ENCODE measurements around the gene WDR55. TPM values are rescaled to one million over a fixed set of nuclear protein-coding genes. Genes with fewer than 3 reads are reported as not detected.
"Not testable (repeated sequence)": the region's sequence is repeated elsewhere in the genome, so short reads cannot be mapped to it uniquely, and the experiment has no call there.

The WDR55 gene
- total and polyA plus RNA-seq, 2 experiments from 2014 or later = 9.6 to 18.0 TPM

DNA sequence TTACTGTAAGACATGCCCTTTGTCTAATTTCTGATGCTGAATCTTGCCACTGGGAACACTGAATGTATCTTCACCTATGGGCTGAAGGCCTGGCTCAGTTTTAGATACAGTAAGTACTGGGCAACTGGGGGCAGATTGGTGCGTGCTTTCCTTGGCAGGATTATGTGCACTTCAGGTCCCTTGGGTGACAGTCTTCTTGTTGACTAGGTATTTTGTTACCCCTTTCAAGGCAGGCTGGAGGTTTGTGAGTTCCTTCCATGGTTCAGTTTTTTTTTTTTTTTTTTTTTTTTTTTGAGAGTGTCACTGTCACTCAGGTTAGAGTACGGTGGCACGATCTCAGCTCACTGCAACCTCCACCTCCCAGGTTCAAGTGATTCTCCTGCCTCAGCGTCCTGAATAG lies 43.1 kb downstream of the WDR55 start:
- Mint-ChIP-seq H3K36me3 (ENCODE audit: low read depth) (peaks cover 35% of the 10 kb centered on the region), H3K4me3 (no peak overlapping the region)

DNA sequence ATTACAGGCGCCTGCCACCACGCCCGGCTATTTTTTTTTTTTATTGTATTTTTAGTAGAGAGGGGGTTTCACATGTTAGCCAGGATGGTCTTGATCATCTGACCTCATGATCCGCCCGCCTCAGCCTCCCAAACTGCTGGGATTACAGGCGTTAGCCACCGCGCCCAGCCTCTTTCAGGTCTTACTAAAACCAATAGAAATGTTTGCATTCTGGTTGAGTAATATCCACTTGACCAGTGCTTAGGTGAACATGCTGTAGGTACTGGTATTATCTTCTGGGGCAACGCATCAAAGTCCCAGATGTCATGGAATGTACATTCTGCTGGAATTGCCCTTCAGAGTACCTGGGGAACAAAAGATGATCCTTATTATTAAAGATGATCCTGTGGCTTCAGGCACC lies 44.1 kb downstream of the WDR55 start:
- H3K4me3 Mint-ChIP-seq; H3K4me3 ChIP-seq; H3K27ac Mint-ChIP-seq; H3K27me3 ChIP-seq (ENCODE audit: insufficient read depth); H3K9me2 ChIP-seq (ENCODE audit: insufficient read depth); H3K79me2 ChIP-seq (replicated peaks; ENCODE audit: insufficient read depth); H4K20me1 ChIP-seq (replicated peaks; ENCODE audit: insufficient read depth); ATAC-seq; H3K27ac ChIP-seq (ENCODE audit: low read depth); H3K4me1 Mint-ChIP-seq; H3K4me1 ChIP-seq (ENCODE audit: insufficient read depth); H3F3A ChIP-seq (replicated peaks; ENCODE audit: low read depth); H3K9me3 Mint-ChIP-seq; H3K27me3 Mint-ChIP-seq (ENCODE audit: insufficient read depth, low read depth, poor library complexity); H3K4me2 ChIP-seq; DNase-seq (ENCODE audit: low spot score); H2AFZ ChIP-seq: not testable (repeated sequence)
- peaks cover 27% of the 10 kb centered on the region for H3K36me3 Mint-ChIP-seq (ENCODE audit: low read depth)
- H3K36me3 ChIP-seq (ENCODE audit: insufficient read depth) = peaks cover 21% of the 10 kb centered on the region

More for the DNA sequence above, 43.1 kb downstream of the WDR55 start:
- Histone ChIP-seq H3K4me1 (ENCODE audit: insufficient read depth) (no peaks in the 10 kb centered on the region), H3K27me3 (ENCODE audit: insufficient read depth) (no peaks in the 10 kb centered on the region), H3K79me2 (replicated peaks; ENCODE audit: insufficient read depth) (no peaks in the 10 kb centered on the region), H3F3A (replicated peaks; ENCODE audit: low read depth) (peaks cover 6% of the 10 kb centered on the region; the same call in 1 of the 2 replicates), H4K20me1 (replicated peaks; ENCODE audit: insufficient read depth) (no peaks in the 10 kb centered on the region), H3K9me2 (ENCODE audit: insufficient read depth) (no peaks in the 10 kb centered on the region), H3K36me3 (ENCODE audit: insufficient read depth) (peaks cover 21% of the 10 kb centered on the region), H3K27ac (ENCODE audit: low read depth) (no peak overlapping the region), H3K4me2 (no peak overlapping the region), H2AFZ (no peak overlapping the region), H3K4me3 (no peak overlapping the region)
- no peaks in the 10 kb centered on the region; the same call in 2 of the 3 replicates for H3K9me3 Mint-ChIP-seq
- ATAC-seq (no peak), DNase-seq (ENCODE audit: low spot score) (no peak)
- TF ChIP-seq, protein P1, sequence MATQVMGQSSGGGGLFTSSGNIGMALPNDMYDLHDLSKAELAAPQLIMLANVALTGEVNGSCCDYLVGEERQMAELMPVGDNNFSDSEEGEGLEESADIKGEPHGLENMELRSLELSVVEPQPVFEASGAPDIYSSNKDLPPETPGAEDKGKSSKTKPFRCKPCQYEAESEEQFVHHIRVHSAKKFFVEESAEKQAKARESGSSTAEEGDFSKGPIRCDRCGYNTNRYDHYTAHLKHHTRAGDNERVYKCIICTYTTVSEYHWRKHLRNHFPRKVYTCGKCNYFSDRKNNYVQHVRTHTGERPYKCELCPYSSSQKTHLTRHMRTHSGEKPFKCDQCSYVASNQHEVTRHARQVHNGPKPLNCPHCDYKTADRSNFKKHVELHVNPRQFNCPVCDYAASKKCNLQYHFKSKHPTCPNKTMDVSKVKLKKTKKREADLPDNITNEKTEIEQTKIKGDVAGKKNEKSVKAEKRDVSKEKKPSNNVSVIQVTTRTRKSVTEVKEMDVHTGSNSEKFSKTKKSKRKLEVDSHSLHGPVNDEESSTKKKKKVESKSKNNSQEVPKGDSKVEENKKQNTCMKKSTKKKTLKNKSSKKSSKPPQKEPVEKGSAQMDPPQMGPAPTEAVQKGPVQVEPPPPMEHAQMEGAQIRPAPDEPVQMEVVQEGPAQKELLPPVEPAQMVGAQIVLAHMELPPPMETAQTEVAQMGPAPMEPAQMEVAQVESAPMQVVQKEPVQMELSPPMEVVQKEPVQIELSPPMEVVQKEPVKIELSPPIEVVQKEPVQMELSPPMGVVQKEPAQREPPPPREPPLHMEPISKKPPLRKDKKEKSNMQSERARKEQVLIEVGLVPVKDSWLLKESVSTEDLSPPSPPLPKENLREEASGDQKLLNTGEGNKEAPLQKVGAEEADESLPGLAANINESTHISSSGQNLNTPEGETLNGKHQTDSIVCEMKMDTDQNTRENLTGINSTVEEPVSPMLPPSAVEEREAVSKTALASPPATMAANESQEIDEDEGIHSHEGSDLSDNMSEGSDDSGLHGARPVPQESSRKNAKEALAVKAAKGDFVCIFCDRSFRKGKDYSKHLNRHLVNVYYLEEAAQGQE (IDR thresholded peaks at IDR 0.05; ENCODE audit: unreplicated experiment) = no peak
- no peak for TF ChIP-seq STAT1 (IDR thresholded peaks at IDR 0.05; ENCODE audit: unreplicated experiment)
- TF ChIP-seq, protein P2, sequence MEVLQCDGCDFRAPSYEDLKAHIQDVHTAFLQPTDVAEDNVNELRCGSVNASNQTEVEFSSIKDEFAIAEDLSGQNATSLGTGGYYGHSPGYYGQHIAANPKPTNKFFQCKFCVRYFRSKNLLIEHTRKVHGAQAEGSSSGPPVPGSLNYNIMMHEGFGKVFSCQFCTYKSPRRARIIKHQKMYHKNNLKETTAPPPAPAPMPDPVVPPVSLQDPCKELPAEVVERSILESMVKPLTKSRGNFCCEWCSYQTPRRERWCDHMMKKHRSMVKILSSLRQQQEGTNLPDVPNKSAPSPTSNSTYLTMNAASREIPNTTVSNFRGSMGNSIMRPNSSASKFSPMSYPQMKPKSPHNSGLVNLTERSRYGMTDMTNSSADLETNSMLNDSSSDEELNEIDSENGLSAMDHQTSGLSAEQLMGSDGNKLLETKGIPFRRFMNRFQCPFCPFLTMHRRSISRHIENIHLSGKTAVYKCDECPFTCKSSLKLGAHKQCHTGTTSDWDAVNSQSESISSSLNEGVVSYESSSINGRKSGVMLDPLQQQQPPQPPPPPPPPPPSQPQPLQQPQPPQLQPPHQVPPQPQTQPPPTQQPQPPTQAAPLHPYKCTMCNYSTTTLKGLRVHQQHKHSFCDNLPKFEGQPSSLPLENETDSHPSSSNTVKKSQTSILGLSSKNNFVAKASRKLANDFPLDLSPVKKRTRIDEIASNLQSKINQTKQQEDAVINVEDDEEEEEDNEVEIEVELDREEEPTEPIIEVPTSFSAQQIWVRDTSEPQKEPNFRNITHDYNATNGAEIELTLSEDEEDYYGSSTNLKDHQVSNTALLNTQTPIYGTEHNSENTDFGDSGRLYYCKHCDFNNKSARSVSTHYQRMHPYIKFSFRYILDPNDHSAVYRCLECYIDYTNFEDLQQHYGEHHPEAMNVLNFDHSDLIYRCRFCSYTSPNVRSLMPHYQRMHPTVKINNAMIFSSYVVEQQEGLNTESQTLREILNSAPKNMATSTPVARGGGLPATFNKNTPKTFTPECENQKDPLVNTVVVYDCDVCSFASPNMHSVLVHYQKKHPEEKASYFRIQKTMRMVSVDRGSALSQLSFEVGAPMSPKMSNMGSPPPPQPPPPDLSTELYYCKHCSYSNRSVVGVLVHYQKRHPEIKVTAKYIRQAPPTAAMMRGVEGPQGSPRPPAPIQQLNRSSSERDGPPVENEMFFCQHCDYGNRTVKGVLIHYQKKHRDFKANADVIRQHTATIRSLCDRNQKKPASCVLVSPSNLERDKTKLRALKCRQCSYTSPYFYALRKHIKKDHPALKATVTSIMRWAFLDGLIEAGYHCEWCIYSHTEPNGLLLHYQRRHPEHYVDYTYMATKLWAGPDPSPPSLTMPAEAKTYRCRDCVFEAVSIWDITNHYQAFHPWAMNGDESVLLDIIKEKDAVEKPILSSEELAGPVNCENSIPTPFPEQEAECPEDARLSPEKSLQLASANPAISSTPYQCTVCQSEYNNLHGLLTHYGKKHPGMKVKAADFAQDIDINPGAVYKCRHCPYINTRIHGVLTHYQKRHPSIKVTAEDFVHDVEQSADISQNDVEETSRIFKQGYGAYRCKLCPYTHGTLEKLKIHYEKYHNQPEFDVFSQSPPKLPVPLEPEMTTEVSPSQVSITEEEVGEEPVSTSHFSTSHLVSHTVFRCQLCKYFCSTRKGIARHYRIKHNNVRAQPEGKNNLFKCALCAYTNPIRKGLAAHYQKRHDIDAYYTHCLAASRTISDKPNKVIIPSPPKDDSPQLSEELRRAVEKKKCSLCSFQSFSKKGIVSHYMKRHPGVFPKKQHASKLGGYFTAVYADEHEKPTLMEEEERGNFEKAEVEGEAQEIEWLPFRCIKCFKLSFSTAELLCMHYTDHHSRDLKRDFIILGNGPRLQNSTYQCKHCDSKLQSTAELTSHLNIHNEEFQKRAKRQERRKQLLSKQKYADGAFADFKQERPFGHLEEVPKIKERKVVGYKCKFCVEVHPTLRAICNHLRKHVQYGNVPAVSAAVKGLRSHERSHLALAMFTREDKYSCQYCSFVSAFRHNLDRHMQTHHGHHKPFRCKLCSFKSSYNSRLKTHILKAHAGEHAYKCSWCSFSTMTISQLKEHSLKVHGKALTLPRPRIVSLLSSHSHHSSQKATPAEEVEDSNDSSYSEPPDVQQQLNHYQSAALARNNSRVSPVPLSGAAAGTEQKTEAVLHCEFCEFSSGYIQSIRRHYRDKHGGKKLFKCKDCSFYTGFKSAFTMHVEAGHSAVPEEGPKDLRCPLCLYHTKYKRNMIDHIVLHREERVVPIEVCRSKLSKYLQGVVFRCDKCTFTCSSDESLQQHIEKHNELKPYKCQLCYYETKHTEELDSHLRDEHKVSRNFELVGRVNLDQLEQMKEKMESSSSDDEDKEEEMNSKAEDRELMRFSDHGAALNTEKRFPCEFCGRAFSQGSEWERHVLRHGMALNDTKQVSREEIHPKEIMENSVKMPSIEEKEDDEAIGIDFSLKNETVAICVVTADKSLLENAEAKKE (CRISPR knock-in tag; IDR thresholded peaks at IDR 0.05) = no peak
- 0 out of 3 replicates have a peak, but pooled peaks cover 2% of the 10 kb centered on the region for H3K4me1 Mint-ChIP-seq
- H3K27me3 Mint-ChIP-seq (ENCODE audit: insufficient read depth, low read depth, poor library complexity) = peaks cover 8% of the 10 kb centered on the region
- H3K27ac Mint-ChIP-seq = no peak overlapping the region
